K562 (cell line): ENCODE results near the gene PNRC2. TPM values are rescaled to one million over a fixed set of nuclear protein-coding genes. Genes with fewer than 3 reads are reported as not detected.

Experiments used
- CBFA2T3 ChIP-seq: fragments of 450-650 bp; IDR thresholded peaks from 2 replicates; pipeline ENCODE4 v1.6.1; 2017
- EZH2 ChIP-seq: IDR thresholded peaks from 2 replicates; pipeline ENCODE4 v1.6.1; 2012; ENCODE audit warnings: low read depth, mild to moderate bottlenecking, inconsistent platforms, low read length, borderline replicate concordance
- FOXK1 ChIP-seq: sonication (generic); formaldehyde crosslinking; IDR thresholded peaks from 2 replicates; pipeline ENCODE4 v1.8.0; 2022; ENCODE audit warnings: missing genetic modification reagents, mild to moderate bottlenecking, borderline replicate concordance
- HNRNPK ChIP-seq: fragments of 200-400 bp; formaldehyde crosslinking; IDR thresholded peaks from one replicate; pipeline ENCODE4 v1.6.1; 2018; ENCODE audit warnings: mild to moderate bottlenecking, low read depth, low read length; ENCODE audit not compliant: poor library complexity, severe bottlenecking
- IRF2 ChIP-seq: sonication (generic); formaldehyde crosslinking; IDR thresholded peaks from 2 replicates; pipeline ENCODE4 v1.8.1; 2022; ENCODE audit warnings: mild to moderate bottlenecking, missing genetic modification reagents
- KDM2B ChIP-seq: fragments of 250-450 bp; sonication (Bioruptor Pico); IDR thresholded peaks from 2 replicates; pipeline ENCODE4 v1.8.0; 2021; ENCODE audit warnings: mild to moderate bottlenecking, moderate library complexity
- MAFG ChIP-seq: fragments of 450-650 bp; conservative IDR thresholded peaks from 2 replicates; pipeline ENCODE4 v1.6.1; 2016; ENCODE audit warnings: missing genetic modification characterization, missing compliant biosample characterization
- RAD51 ChIP-seq: fragments of 450-650 bp; IDR thresholded peaks from 2 replicates; pipeline ENCODE4 v1.7.1; 2016; ENCODE audit warnings: low read depth, mild to moderate bottlenecking, borderline replicate concordance
- RB1 ChIP-seq: fragments of 450-650 bp; IDR thresholded peaks from 2 replicates; pipeline ENCODE4 v1.6.1; 2017; ENCODE audit warnings: low read depth, mild to moderate bottlenecking
- RFX5 ChIP-seq: IDR thresholded peaks from 2 replicates; pipeline ENCODE4 v1.6.1; 2011; ENCODE audit warnings: low read depth, mild to moderate bottlenecking, improper control_type of control experiment, low read length
- SIX5 ChIP-seq, 2 experiments: IDR thresholded peaks; 2 replicates each; pipeline ENCODE4 v1.6.1; 2011; ENCODE audit warnings: low read length in 2 of 2, borderline replicate concordance in 1 of 2, low read depth in 1 of 2, mild to moderate bottlenecking in 1 of 2, moderate library complexity in 1 of 2; ENCODE audit not compliant: insufficient read depth in 1 of 2
- SMARCA5 ChIP-seq: fragments of 450-650 bp; IDR thresholded peaks from 2 replicates; pipeline ENCODE4 v1.6.1; 2016
- SMARCC2 ChIP-seq: fragments of 450-650 bp; IDR thresholded peaks from 2 replicates; pipeline ENCODE4 v1.6.1; 2017; ENCODE audit warnings: antibody characterized with exemption, moderate library complexity, mild to moderate bottlenecking, low read depth
- SMARCE1 ChIP-seq: fragments of 450-650 bp; IDR thresholded peaks from 2 replicates; pipeline ENCODE4 v1.7.1; 2016; ENCODE audit warnings: mild to moderate bottlenecking
- TAF7 ChIP-seq: fragments of 450-650 bp; IDR thresholded peaks from 2 replicates; pipeline ENCODE4 v1.6.1; 2016; ENCODE audit warnings: missing genetic modification characterization, missing compliant biosample characterization
- TCF7 ChIP-seq: sonication (generic); IDR thresholded peaks from 2 replicates; pipeline ENCODE4 v1.6.1; 2016; ENCODE audit warnings: antibody characterized with exemption, borderline replicate concordance
- ZBED1 ChIP-seq: IDR thresholded peaks from 2 replicates; pipeline ENCODE4 v1.6.1; 2014
- ZBTB7A ChIP-seq: IDR thresholded peaks from 2 replicates; pipeline ENCODE4 v1.6.1; 2011; ENCODE audit warnings: low read depth, mild to moderate bottlenecking, low read length, moderate library complexity, borderline replicate concordance; ENCODE audit not compliant: control insufficient read depth
- ZSCAN32 ChIP-seq: fragments of 450-650 bp; formaldehyde crosslinking; IDR thresholded peaks from 2 replicates; pipeline ENCODE4 v1.4.0; 2020; ENCODE audit warnings: mild to moderate bottlenecking, moderate library complexity
- polyA plus RNA-seq, 8 experiments: library from polyadenylated mRNA; depleted of rRNA in 4 of 8; stranded (reverse) in 5 of 8; unstranded in 3 of 8; fragments of >200 nt; fragmentation: Nextera tagmentation in 2 of 8; fragmentation: Illumina TruSeq in 1 of 8; extraction: Ambion mirVana in 2 of 8; extraction: Trizol in 1 of 8; gene quantifications; 2 replicates each; pipeline versions ENCODE4 v1.2.1 to v1.2.3, GENCODE V29; 2011 to 2014; ENCODE audit warnings: inconsistent platforms in 1 of 8, missing spikeins in 1 of 8
- total RNA-seq, 7 experiments: library from RNA; depleted of rRNA in 6 of 7; stranded (reverse); fragments of >200 nt in 6 of 7; fragmentation: Illumina TruSeq in 2 of 7; extraction: Trizol in 2 of 7; gene quantifications; 2 replicates each; pipeline versions ENCODE4 v1.2.1 to v1.2.3, GENCODE V29; 2011 to 2021; ENCODE audit warnings: low replicate concordance in 1 of 7
- TF ChIP-seq, protein P1 (sequence below): fragments of 250-450 bp; sonication (Bioruptor Pico); IDR thresholded peaks from 2 replicates; pipeline ENCODE4 v1.5.0; 2022; ENCODE audit warnings: mild to moderate bottlenecking
- TF ChIP-seq, protein P2 (sequence below): fragments of 450-650 bp; IDR thresholded peaks from 2 replicates; pipeline ENCODE4 v1.6.1; 2016; ENCODE audit warnings: low read depth, mild to moderate bottlenecking, moderate library complexity
- TF ChIP-seq, protein P3 (sequence below): fragments of 250-450 bp; sonication (Bioruptor Pico); IDR thresholded peaks from 2 replicates; pipeline ENCODE4 v1.9.0; 2021; ENCODE audit warnings: mild to moderate bottlenecking, inconsistent platforms
- TF ChIP-seq, protein P4 (sequence below): sonication (generic); formaldehyde crosslinking; IDR thresholded peaks from 2 replicates; pipeline ENCODE4 v1.8.0; 2023; ENCODE audit warnings: mild to moderate bottlenecking, missing genetic modification reagents

The PNRC2 gene
- total and polyA plus RNA-seq, 9 of the 15 experiments (the other 6 are each of a cell fraction or from before 2014, with no cell fraction given) = 127 to 303 (median 203) TPM

DNA sequence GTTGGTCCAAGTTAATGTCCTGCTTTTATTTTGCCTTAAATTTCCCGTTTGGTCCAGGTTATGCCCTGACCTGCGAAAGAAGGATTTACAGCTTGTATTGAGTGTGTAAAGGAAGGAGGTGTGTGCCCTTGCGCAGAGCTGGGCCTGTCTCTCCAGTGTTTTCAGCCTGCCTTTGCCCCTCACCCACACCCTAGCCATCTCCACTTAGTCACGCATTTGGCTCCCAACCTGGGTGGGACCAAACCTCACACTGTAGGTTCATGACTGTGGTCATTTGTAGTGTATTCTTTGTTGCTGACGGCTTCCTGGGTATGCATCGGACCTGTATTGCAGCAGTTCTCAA, 21.1 kb downstream of the PNRC2 start (continued):
- TF ChIP-seq, protein P1, sequence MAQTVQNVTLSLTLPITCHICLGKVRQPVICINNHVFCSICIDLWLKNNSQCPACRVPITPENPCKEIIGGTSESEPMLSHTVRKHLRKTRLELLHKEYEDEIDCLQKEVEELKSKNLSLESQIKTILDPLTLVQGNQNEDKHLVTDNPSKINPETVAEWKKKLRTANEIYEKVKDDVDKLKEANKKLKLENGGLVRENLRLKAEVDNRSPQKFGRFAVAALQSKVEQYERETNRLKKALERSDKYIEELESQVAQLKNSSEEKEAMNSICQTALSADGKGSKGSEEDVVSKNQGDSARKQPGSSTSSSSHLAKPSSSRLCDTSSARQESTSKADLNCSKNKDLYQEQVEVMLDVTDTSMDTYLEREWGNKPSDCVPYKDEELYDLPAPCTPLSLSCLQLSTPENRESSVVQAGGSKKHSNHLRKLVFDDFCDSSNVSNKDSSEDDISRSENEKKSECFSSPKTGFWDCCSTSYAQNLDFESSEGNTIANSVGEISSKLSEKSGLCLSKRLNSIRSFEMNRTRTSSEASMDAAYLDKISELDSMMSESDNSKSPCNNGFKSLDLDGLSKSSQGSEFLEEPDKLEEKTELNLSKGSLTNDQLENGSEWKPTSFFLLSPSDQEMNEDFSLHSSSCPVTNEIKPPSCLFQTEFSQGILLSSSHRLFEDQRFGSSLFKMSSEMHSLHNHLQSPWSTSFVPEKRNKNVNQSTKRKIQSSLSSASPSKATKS (CRISPR knock-in tag) = no peak
- no peak for TF ChIP-seq SMARCA5
- TF ChIP-seq EZH2 = no peak
- no peak for TF ChIP-seq HNRNPK
- TF ChIP-seq, protein P2, sequence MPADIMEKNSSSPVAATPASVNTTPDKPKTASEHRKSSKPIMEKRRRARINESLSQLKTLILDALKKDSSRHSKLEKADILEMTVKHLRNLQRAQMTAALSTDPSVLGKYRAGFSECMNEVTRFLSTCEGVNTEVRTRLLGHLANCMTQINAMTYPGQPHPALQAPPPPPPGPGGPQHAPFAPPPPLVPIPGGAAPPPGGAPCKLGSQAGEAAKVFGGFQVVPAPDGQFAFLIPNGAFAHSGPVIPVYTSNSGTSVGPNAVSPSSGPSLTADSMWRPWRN = no peak
- no peak for TF ChIP-seq SIX5 (IDR thresholded peaks at IDR 0.05; ENCODE audit: borderline replicate concordance in 1 of 2, insufficient read depth in 1 of 2, low read depth in 1 of 2, low read length in 2 of 2)
- TF ChIP-seq CBFA2T3 = no peak
- TF ChIP-seq SMARCC2 = no peak
- TF ChIP-seq ZSCAN32 (CRISPR knock-in tag) = no peak
- TF ChIP-seq MAFG (tag) = no peak
- TF ChIP-seq KDM2B (CRISPR knock-in tag) = no peak
- TF ChIP-seq SMARCE1 = 0 out of 2 replicates have a peak, but pooled peaks have one; percentile 16
- no peak for TF ChIP-seq IRF2 (CRISPR knock-in tag)
- no peak; the same call in 1 of the 2 replicates for TF ChIP-seq ZBED1
- TF ChIP-seq, protein P3, sequence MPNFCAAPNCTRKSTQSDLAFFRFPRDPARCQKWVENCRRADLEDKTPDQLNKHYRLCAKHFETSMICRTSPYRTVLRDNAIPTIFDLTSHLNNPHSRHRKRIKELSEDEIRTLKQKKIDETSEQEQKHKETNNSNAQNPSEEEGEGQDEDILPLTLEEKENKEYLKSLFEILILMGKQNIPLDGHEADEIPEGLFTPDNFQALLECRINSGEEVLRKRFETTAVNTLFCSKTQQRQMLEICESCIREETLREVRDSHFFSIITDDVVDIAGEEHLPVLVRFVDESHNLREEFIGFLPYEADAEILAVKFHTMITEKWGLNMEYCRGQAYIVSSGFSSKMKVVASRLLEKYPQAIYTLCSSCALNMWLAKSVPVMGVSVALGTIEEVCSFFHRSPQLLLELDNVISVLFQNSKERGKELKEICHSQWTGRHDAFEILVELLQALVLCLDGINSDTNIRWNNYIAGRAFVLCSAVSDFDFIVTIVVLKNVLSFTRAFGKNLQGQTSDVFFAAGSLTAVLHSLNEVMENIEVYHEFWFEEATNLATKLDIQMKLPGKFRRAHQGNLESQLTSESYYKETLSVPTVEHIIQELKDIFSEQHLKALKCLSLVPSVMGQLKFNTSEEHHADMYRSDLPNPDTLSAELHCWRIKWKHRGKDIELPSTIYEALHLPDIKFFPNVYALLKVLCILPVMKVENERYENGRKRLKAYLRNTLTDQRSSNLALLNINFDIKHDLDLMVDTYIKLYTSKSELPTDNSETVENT (CRISPR knock-in tag) = peak; percentile 58; the same call in 1 of the 2 replicates
- peak; percentile 79 for TF ChIP-seq TAF7 (tag)
- no peak for TF ChIP-seq RFX5
- TF ChIP-seq RAD51 = no peak
- no peak for TF ChIP-seq ZBTB7A
- TF ChIP-seq RB1 = no peak
- TF ChIP-seq, protein P4, sequence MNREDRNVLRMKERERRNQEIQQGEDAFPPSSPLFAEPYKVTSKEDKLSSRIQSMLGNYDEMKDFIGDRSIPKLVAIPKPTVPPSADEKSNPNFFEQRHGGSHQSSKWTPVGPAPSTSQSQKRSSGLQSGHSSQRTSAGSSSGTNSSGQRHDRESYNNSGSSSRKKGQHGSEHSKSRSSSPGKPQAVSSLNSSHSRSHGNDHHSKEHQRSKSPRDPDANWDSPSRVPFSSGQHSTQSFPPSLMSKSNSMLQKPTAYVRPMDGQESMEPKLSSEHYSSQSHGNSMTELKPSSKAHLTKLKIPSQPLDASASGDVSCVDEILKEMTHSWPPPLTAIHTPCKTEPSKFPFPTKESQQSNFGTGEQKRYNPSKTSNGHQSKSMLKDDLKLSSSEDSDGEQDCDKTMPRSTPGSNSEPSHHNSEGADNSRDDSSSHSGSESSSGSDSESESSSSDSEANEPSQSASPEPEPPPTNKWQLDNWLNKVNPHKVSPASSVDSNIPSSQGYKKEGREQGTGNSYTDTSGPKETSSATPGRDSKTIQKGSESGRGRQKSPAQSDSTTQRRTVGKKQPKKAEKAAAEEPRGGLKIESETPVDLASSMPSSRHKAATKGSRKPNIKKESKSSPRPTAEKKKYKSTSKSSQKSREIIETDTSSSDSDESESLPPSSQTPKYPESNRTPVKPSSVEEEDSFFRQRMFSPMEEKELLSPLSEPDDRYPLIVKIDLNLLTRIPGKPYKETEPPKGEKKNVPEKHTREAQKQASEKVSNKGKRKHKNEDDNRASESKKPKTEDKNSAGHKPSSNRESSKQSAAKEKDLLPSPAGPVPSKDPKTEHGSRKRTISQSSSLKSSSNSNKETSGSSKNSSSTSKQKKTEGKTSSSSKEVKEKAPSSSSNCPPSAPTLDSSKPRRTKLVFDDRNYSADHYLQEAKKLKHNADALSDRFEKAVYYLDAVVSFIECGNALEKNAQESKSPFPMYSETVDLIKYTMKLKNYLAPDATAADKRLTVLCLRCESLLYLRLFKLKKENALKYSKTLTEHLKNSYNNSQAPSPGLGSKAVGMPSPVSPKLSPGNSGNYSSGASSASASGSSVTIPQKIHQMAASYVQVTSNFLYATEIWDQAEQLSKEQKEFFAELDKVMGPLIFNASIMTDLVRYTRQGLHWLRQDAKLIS = no peak
- no peak for TF ChIP-seq TCF7
- TF ChIP-seq FOXK1 (CRISPR knock-in tag) = no peak
